HepG2 (cell line): ENCODE results near the gene FBN2. TPM values are rescaled to one million over a fixed set of nuclear protein-coding genes. Genes with fewer than 3 reads are reported as not detected.

ENCODE experiments used
- ATAC-seq: fragments of 200-7000 bp; cut with Tn5 transposase; 3 replicates; pipeline ENCODE4 v1.9.1; 2020; ENCODE audit warnings: mild to moderate bottlenecking, moderate library complexity
- BruUV-seq: library from RNA; stranded (reverse); fragments of 400-500 nt; replicated peaks from 2 replicates; lab custom pipeline; 2021; lab: Mats Ljungman, UMichigan
- CTCF ChIA-PET: fragments of 300-600 bp; formaldehyde crosslinking; extraction: SDS; loops from one replicate; lab custom pipeline; 2021; ENCODE audit warnings: low total read pairs, inconsistent platforms, low intra/inter-chr PET ratio; lab: Yijun Ruan, JAX
- POLR2A ChIA-PET: fragments of 350-600 bp; sonication (Branson Sonifier 250); formaldehyde crosslinking; loops from one replicate; lab custom pipeline; 2020; ENCODE audit warnings: antibody characterized with exemption, inconsistent platforms; lab: Yijun Ruan, JAX
- DNase-seq: peaks from one replicate; pipeline ENCODE4 v3.0.0-alpha.2; 2015; ENCODE audit warnings: low spot score
- FAIRE-seq: peaks from 3 replicates; lab custom pipeline; 2011; peaks lifted over from hg19 to GRCh38; lab: Jason Lieb, UNC
- H2AFZ ChIP-seq: one replicate; pipeline ENCODE4 v1.6.1; 2011; ENCODE audit warnings: low read length, inconsistent platforms
- H3K27ac ChIP-seq: fragments of 300-600 bp; 3 replicates; pipeline ENCODE4 v1.8.0; 2011; ENCODE audit warnings: mixed run types, mild to moderate bottlenecking, mixed read lengths, low read length, inconsistent platforms; ENCODE audit not compliant: insufficient read depth; ENCODE audit errors: extremely low read length
- H3K27me3 ChIP-seq, 2 experiments: fragments of 200-600 bp in 1 of 2; 2 replicates in 1 of 2; 3 replicates in 1 of 2; pipeline versions ENCODE4 v1.6.0 to v1.8.0; 2011; ENCODE audit warnings: low read length in 2 of 2, mild to moderate bottlenecking in 2 of 2, moderate library complexity in 2 of 2, inconsistent platforms in 1 of 2; ENCODE audit not compliant: insufficient read depth in 2 of 2, control insufficient read depth in 1 of 2
- H3K36me3 ChIP-seq, 2 experiments: fragments of 200-600 bp in 1 of 2; replicated peaks in 1 of 2; 2 replicates in 1 of 2; 3 replicates in 1 of 2; pipeline versions ENCODE4 v1.5.1 to v1.8.0; 2011; ENCODE audit warnings: low read length in 2 of 2, inconsistent platforms in 1 of 2; ENCODE audit not compliant: insufficient read depth in 2 of 2, control insufficient read depth in 1 of 2
- H3K4me1 ChIP-seq: 2 replicates; pipeline ENCODE4 v1.5.1; 2012; ENCODE audit warnings: low read length, inconsistent platforms; ENCODE audit not compliant: insufficient read depth
- H3K4me2 ChIP-seq: 2 replicates; pipeline ENCODE4 v1.6.0; 2011; ENCODE audit warnings: low read depth, low read length, inconsistent platforms
- H3K4me3 ChIP-seq, 3 experiments: fragments of 200-600 bp in 1 of 3; sonication (generic), shearing (Covaris generic) in 1 of 3; replicated peaks in 1 of 3; 2 replicates each; pipeline ENCODE4 v1.5.1; 2011 to 2016; ENCODE audit warnings: low read length in 3 of 3, inconsistent platforms in 2 of 3, low read depth in 2 of 3, mild to moderate bottlenecking in 2 of 3, control low read depth in 1 of 3, mixed read lengths in 1 of 3; ENCODE audit not compliant: insufficient read depth in 1 of 3
- H3K79me2 ChIP-seq: one replicate; pipeline ENCODE4 v1.6.1; 2011; ENCODE audit warnings: low read length, inconsistent platforms; ENCODE audit not compliant: insufficient read depth
- H3K9ac ChIP-seq: 2 replicates; pipeline ENCODE4 v1.6.0; 2011; ENCODE audit warnings: mild to moderate bottlenecking, low read depth, low read length, inconsistent platforms; ENCODE audit not compliant: insufficient read depth
- H3K9me3 ChIP-seq: 2 replicates; pipeline ENCODE4 v1.5.1; 2012; ENCODE audit warnings: mild to moderate bottlenecking, low read length
- H4K20me1 ChIP-seq: 2 replicates; pipeline ENCODE4 v1.6.0; 2011; ENCODE audit warnings: inconsistent platforms, mild to moderate bottlenecking, low read length, moderate library complexity; ENCODE audit not compliant: insufficient read depth
- ARID4A ChIP-seq: sonication (generic); formaldehyde crosslinking; IDR thresholded peaks from 2 replicates; pipeline ENCODE4 v1.5.0; 2020; ENCODE audit warnings: mild to moderate bottlenecking, missing genetic modification reagents, borderline replicate concordance
- CHD4 ChIP-seq: fragments of 200-600 bp; sonication (generic); IDR thresholded peaks from 2 replicates; pipeline ENCODE4 v1.7.0; 2017; ENCODE audit warnings: mild to moderate bottlenecking, low read length, borderline replicate concordance
- FOXA3 ChIP-seq: IDR thresholded peaks from 2 replicates; pipeline ENCODE4 v1.6.1; 2016; ENCODE audit warnings: missing genetic modification reagents, missing compliant biosample characterization
- GATAD1 ChIP-seq: IDR thresholded peaks from 2 replicates; pipeline ENCODE4 v1.6.1; 2016; ENCODE audit warnings: missing genetic modification reagents, missing compliant biosample characterization
- IRF1 ChIP-seq: sonication (generic); formaldehyde crosslinking; IDR thresholded peaks from 2 replicates; pipeline ENCODE4 v1.4.0; 2020; ENCODE audit warnings: low read depth, mild to moderate bottlenecking, missing genetic modification reagents
- KLF6 ChIP-seq: IDR thresholded peaks from 2 replicates; pipeline ENCODE4 v1.8.0; 2016; ENCODE audit warnings: missing biosample characterization, missing genetic modification reagents
- STAT5B ChIP-seq: sonication (generic); formaldehyde crosslinking; IDR thresholded peaks from 2 replicates; pipeline ENCODE4 v1.4.0; 2020; ENCODE audit warnings: missing genetic modification reagents
- U2AF1 ChIP-seq: fragments of 200-400 bp; formaldehyde crosslinking; optimal IDR thresholded peaks from 2 replicates; pipeline ENCODE3; 2017; ENCODE audit warnings: mild to moderate bottlenecking, low read depth, low read length
- U2AF2 ChIP-seq: fragments of 200-400 bp; formaldehyde crosslinking; IDR thresholded peaks from 2 replicates; pipeline ENCODE4 v1.6.1; 2017; ENCODE audit warnings: low read depth, mild to moderate bottlenecking, low read length
- ZNF33A ChIP-seq: sonication (generic); formaldehyde crosslinking; IDR thresholded peaks from 2 replicates; pipeline ENCODE4 v1.5.1; 2020; ENCODE audit warnings: missing genetic modification reagents, mild to moderate bottlenecking, moderate library complexity, borderline replicate concordance
- ZNF614 ChIP-seq: IDR thresholded peaks from 2 replicates; pipeline ENCODE4 v1.6.1; 2018; ENCODE audit warnings: missing biosample characterization, missing genetic modification reagents, inconsistent platforms, borderline replicate concordance
- ZNF672 ChIP-seq: sonication (generic); formaldehyde crosslinking; IDR thresholded peaks from 2 replicates; pipeline ENCODE4 v1.8.1; 2022; ENCODE audit warnings: missing genetic modification reagents
- ZNF766 ChIP-seq: sonication (generic); formaldehyde crosslinking; IDR thresholded peaks from 2 replicates; pipeline ENCODE4 v1.5.0; 2020; ENCODE audit warnings: missing genetic modification reagents, borderline replicate concordance
- ZZZ3 ChIP-seq: sonication (generic); formaldehyde crosslinking; IDR thresholded peaks from 2 replicates; pipeline ENCODE4 v1.4.0; 2020; ENCODE audit warnings: missing genetic modification reagents, mild to moderate bottlenecking, borderline replicate concordance
- WGBS: methylation state at CpG from one replicate; pipeline ENCODE4 v1.1.6; 2017; ENCODE audit warnings: low lambda C conversion rate; 5-methylcytosine and 5-hydroxymethylcytosine counted together
- in situ Hi-C: cut with HindIII; loops from 2 replicates; pipeline ENCODE4 v1.10.0; 2017; ENCODE audit warnings: low pct_unique_long_range_greater_than_20kb; ENCODE audit not compliant: extremely low pct_ligation_motif_present
- intact Hi-C: fragments of 100-400 bp; cut with micrococcal nuclease; formaldehyde crosslinking; loops from one replicate; pipeline ENCODE4 v1.10.0; 2022; ENCODE audit not compliant: unreplicated experiment
- polyA plus RNA-seq, 8 experiments: library from polyadenylated mRNA; depleted of rRNA in 3 of 8; stranded (reverse) in 7 of 8; unstranded in 1 of 8; fragments of >200 nt; fragmentation: Illumina TruSeq in 4 of 8; extraction: Trizol in 4 of 8; gene quantifications; 2 replicates each; pipeline versions ENCODE4 v1.2.1 to v1.2.3, GENCODE V29; 2011 to 2016; ENCODE audit warnings: low read depth in 4 of 8, missing spikeins in 1 of 8, mixed read lengths in 1 of 8; ENCODE audit not compliant: insufficient read depth in 1 of 8
- total RNA-seq, 5 experiments: library from RNA; depleted of rRNA; stranded (reverse); fragments of >200 nt; fragmentation: Illumina TruSeq; extraction: Trizol; gene quantifications; 2 replicates each; pipeline ENCODE4 v1.2.3, GENCODE V29; 2016; ENCODE audit warnings: low read depth in 1 of 5

Gene FBN2
- total and polyA plus RNA-seq, 2 of the 13 experiments (the other 11 are each of a cell fraction or from before 2014, with no cell fraction given): not detected

- DNase-seq (no peak), FAIRE-seq (no peak)
- POLR2A ChIA-PET: no interaction called here
These were observed 188.8 kb downstream of the FBN2 start for GRCh38 chr5:128349044-128349858.

More at GRCh38 chr5:128349044-128349858, 188.8 kb downstream of the FBN2 start:
- no peak for TF ChIP-seq STAT5B (CRISPR knock-in tag)
- TF ChIP-seq GATAD1: no peak
- no peak for TF ChIP-seq ZNF766 (CRISPR knock-in tag)
- TF ChIP-seq KLF6 (CRISPR knock-in tag): no peak
- no peak for TF ChIP-seq ZZZ3 (CRISPR knock-in tag)
- no peak for TF ChIP-seq U2AF1
- TF ChIP-seq ZNF33A (CRISPR knock-in tag): no peak
- TF ChIP-seq ARID4A: no peak
- TF ChIP-seq FOXA3: no peak
- TF ChIP-seq CHD4: no peak
- TF ChIP-seq ZNF614 (CRISPR knock-in tag): no peak
- TF ChIP-seq ZNF672: no peak
- TF ChIP-seq IRF1 (CRISPR knock-in tag): no peak
- no peak for TF ChIP-seq U2AF2
- in situ Hi-C loops: no loop called here
- intact Hi-C loops: no loop called here
- CTCF ChIA-PET: no interaction called here
- WGBS: 38% methylated on average over 11 of the region's 11 CpGs
- H3K9ac ChIP-seq: no peak overlapping the region
- H3K79me2 ChIP-seq: no peaks in the 10 kb centered on the region
- BruUV-seq: no TSS peak
- no peak overlapping the region for H3K4me3 ChIP-seq
- H3K4me2 ChIP-seq: no peak overlapping the region
- no peak overlapping the region for H2AFZ ChIP-seq
- no peak overlapping the region for H3K27ac ChIP-seq
- no peaks in the 10 kb centered on the region for H3K4me1 ChIP-seq
- no peak for ATAC-seq
- no peaks in the 10 kb centered on the region for H3K9me3 ChIP-seq
- H3K27me3 ChIP-seq: no peaks in the 10 kb centered on the region
- no peaks in the 10 kb centered on the region for H3K36me3 ChIP-seq
- H4K20me1 ChIP-seq: no peaks in the 10 kb centered on the region
